SK-N-SH treated with all-trans-retinoic acid at 6 μM for 48 hours (cell line): ENCODE data around the gene GPC2.

Experiments used
- ARNTL ChIP-seq: fragments of 450-650 bp; formaldehyde crosslinking; IDR thresholded peaks from 2 replicates; pipeline ENCODE4 v1.5.0; 2020; ENCODE audit warnings: low read depth, mild to moderate bottlenecking, moderate library complexity, borderline replicate concordance
- CREB5 ChIP-seq: fragments of 250-450 bp; sonication (Bioruptor Pico); IDR thresholded peaks from 2 replicates; pipeline ENCODE4 v1.5.1; 2020; ENCODE audit warnings: low read depth, mild to moderate bottlenecking, moderate library complexity
- CSDC2 ChIP-seq: fragments of 250-450 bp; sonication (Bioruptor Pico); IDR thresholded peaks from 2 replicates; pipeline ENCODE4 v1.5.0; 2020; ENCODE audit warnings: mild to moderate bottlenecking, moderate library complexity
- PATZ1 ChIP-seq: fragments of 250-450 bp; sonication (Bioruptor Pico); IDR thresholded peaks from 2 replicates; pipeline ENCODE4 v1.8.0; 2020; ENCODE audit warnings: mild to moderate bottlenecking, moderate library complexity, borderline replicate concordance
- TOX ChIP-seq: fragments of 250-450 bp; sonication (Bioruptor Pico); IDR thresholded peaks from 2 replicates; pipeline ENCODE4 v1.8.0; 2021; ENCODE audit warnings: mild to moderate bottlenecking, moderate library complexity, borderline replicate concordance
- TSHZ2 ChIP-seq: fragments of 250-450 bp; sonication (Bioruptor Pico); IDR thresholded peaks from 2 replicates; pipeline ENCODE4 v1.5.0; 2020; ENCODE audit warnings: mild to moderate bottlenecking, moderate library complexity
- ZFP30 ChIP-seq: fragments of 450-650 bp; formaldehyde crosslinking; IDR thresholded peaks from 2 replicates; pipeline ENCODE4 v1.5.0; 2022; ENCODE audit warnings: mild to moderate bottlenecking, moderate library complexity
- ZNF70 ChIP-seq: fragments of 450-650 bp; formaldehyde crosslinking; IDR thresholded peaks from 2 replicates; pipeline ENCODE4 v1.5.0; 2020; ENCODE audit warnings: mild to moderate bottlenecking, moderate library complexity
- ZNF8 ChIP-seq: fragments of 450-650 bp; formaldehyde crosslinking; IDR thresholded peaks from 2 replicates; pipeline ENCODE4 v1.5.0; 2020; ENCODE audit warnings: mild to moderate bottlenecking, moderate library complexity

- TF ChIP-seq PATZ1 (no peak), TSHZ2 (no peak), ZFP30 (no peak), CSDC2 (CRISPR knock-in tag) (no peak), CREB5 (CRISPR knock-in tag) (no peak), ZNF70 (CRISPR knock-in tag) (no peak), ZNF8 (CRISPR knock-in tag) (no peak), ARNTL (CRISPR knock-in tag) (no peak), TOX (CRISPR knock-in tag) (no peak)
These were observed 44.1 kb upstream of the GPC2 start for GRCh38 chr7:100221231-100221718.
